Epithelial cell of proximal tubule (primary cell): ENCODE data around the gene B3GNT5. TPM values are rescaled to one million over a fixed set of nuclear protein-coding genes. Genes with fewer than 3 reads are reported as not detected.

Source experiments
- DNase-seq: peaks from one replicate; pipeline ENCODE4 v3.0.0-alpha.2; 2011; ENCODE audit warnings: low read depth
- H3K4me3 ChIP-seq: 2 replicates; pipeline ENCODE4 v1.5.1; 2011; ENCODE audit warnings: low read depth, mild to moderate bottlenecking, low read length
- CTCF ChIP-seq: conservative IDR thresholded peaks from 2 replicates; pipeline ENCODE4 v1.5.1; 2012; ENCODE audit warnings: low read depth, mild to moderate bottlenecking, low read length
- total RNA-seq: library from RNA; depleted of rRNA; stranded (reverse); fragments of >200 nt; gene quantifications from 2 replicates; pipeline ENCODE4 v1.2.3, GENCODE V29; 2015

The B3GNT5 gene
- total RNA-seq, 1 donor from 2014 or later = 17.2 TPM

- DNase-seq = no peak
- no peak overlapping the region for H3K4me3 ChIP-seq
- TF ChIP-seq CTCF = no peak
These were observed 19.7 kb downstream of the B3GNT5 start for GRCh38 chr3:183272791-183273190.

DNA sequence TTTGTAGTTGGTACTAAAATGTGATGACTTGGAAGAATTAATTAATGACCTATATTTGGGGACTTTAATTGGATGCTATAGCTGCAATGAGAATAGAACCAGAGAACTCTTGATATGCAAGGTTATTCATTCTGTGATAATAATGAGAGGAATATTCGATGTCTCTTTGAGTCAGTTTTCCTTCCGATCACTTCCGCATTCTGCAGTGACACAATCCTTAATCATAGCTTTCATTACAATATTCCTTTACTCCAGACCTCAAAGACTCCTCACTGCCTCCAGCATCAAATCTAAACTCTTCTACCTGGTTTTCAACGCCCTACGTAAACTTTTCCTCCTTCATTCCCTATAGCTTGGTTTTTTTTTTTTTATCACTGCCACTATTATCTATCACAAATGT lies 21.6 kb downstream of the B3GNT5 start:
- no peak overlapping the region for H3K4me3 ChIP-seq
- no peak for TF ChIP-seq CTCF
- no peak for DNase-seq

GRCh38 chr3:183275418-183275817 lies 22.4 kb downstream of the B3GNT5 start:
- H3K4me3 ChIP-seq = no peak overlapping the region
- no peak for TF ChIP-seq CTCF
- DNase-seq = no peak

- DNase-seq = no peak
- no peak for TF ChIP-seq CTCF
These were observed 22.9 kb downstream of the B3GNT5 start for GRCh38 chr3:183275937-183276336.

DNA sequence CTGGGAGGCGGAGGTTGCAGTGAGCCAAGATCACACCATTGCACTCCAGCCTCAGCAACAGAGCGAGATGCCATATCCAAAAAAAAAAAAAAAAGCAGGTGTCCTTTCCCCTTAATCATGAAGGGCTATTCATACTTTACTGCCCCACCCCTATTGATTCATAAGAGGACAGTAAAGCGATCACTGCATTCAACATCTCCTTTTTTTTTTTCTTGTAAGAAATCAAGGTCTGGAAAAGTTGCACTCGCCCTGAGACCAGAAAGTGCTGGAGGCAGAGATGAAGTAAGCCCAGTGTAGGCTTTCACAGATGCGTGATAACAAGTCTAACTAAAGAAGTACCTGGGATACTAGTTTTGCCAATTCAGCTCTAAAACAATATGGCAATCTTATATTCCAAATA lies 24.2 kb downstream of the B3GNT5 start:
- no peak for DNase-seq
- no peak overlapping the region for H3K4me3 ChIP-seq
- no peak for TF ChIP-seq CTCF

More at GRCh38 chr3:183275937-183276336, 22.9 kb downstream of the B3GNT5 start:
- H3K4me3 ChIP-seq = no peak overlapping the region

GRCh38 chr3:183278479-183279088 lies 25.5 kb downstream of the B3GNT5 start:
- H3K4me3 ChIP-seq = no peak overlapping the region
- no peak for TF ChIP-seq CTCF
- no peak for DNase-seq

DNA sequence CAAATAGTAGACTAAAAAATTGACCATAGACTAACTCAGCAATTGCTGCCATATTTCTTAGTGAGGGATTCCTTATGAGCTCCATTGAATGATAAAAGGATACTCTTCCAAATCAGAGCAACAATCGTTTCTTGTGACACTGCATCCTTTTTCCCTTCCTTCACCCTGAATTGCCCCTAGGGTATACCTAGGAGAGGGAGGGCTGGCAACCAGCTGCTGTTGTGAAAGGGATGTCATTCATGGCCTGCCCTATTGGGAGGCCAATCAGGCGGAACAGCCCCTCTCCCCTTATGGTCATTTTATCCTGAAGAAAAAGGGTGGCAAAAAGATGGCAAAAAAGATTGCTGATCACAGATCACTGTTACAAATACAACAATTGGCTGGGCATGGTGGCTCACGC lies 26.3 kb downstream of the B3GNT5 start:
- TF ChIP-seq CTCF = no peak
- no peak for DNase-seq
- H3K4me3 ChIP-seq = no peak overlapping the region
